ENCODE measurements around the gene RTN4RL1.

GRCh38 chr17:2033153-2033552, 8.0 kb upstream of the RTN4RL1 start:
- TF ChIP-seq CTCF (IDR thresholded peaks at IDR 0.05) = no peak
- no peak for TF ChIP-seq POLR2A (IDR thresholded peaks at IDR 0.05)
